Activated T-cell treated with anti-CD3 and anti-CD28 coated beads for 1 hour (primary cell): ENCODE measurements around the gene COL23A1.

Experiments
- DNase-seq: peaks from one replicate; pipeline ENCODE4 v3.0.0-alpha.2; 2020; ENCODE audit warnings: low read depth

The COL23A1 gene

DNA sequence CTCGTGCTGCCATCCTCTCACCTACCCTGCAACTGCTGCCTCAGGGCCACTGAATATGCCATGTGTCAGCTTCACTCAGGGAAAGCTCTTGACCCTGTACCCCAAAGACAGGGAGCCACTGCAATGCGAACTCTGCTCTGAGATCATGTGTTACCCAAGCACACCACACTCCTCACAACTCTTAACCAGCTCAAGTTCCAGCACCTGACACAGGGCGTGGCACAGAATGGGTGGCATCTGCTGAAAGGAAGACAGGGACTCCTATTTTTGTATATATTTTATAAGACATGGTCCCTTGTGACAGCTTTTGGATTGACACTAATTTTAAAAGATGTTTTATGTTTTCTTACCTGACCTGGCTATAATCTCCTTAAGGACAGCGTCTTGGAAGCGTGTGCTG, 368.3 kb downstream of the COL23A1 start:
- no peak for DNase-seq

DNA sequence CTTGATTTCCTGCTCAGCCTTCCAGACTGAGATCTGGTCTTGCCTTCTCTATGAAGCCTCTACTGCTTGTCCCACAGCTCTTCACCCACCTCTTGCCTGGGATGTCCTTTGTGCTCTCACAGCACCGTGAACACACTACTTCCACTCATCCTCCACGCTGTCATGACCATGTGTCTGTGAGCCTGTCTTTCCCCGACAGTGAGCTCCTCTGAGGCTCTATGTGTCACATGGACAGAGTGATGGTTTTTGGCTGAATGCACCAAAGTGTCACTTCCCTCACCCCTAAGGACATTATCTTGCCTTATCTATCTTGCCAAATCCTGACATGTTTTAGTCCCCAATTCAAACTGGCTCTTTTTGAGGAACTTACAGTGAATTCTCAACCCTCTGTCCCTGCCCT, 368.9 kb downstream of the COL23A1 start:
- DNase-seq, result no peak

DNA sequence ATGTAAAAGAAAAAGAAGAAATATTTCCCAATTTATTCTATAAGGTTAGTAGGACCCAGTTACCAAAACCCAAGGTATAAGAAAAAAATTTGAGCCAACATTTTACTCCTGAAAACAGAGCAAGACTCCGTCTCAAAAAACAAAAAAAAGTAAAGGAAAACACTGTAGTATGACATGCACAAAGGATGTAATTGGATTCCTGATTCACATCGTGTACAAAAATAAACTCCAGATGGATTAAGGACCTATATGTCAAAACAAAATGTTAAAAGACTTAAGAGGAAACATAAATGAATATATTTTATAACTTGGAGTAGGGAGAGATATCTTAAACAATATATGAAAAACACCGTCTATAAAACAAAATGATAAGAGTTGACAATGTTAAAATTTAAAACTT, 371.4 kb downstream of the COL23A1 start:
- no peak for DNase-seq

DNA sequence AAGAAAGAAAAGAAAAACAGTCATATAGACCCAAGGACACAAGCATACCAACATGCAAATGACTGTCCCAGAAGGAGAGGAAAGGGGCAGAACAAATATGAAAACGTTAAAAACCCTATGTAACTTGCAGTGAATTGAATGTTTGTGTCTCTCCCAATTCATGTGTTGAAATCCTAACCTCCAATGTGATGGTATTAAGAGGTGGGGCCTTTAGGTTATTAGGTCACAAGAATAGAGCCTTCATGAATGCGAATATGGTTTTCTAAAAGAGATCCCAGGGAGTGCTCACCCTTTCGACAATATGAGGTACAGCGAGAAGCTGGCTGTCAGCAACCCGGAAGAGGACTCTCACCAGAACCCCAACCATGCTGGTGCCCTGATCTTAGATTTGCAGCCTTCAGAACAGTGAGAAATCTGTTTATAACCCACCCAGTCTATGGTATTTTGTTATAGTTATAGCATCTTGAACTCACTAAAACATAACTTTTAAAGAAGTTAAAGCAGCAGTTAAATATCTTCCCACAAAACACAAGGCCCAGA, 371.9 kb downstream of the COL23A1 start:
- no peak for DNase-seq

DNA sequence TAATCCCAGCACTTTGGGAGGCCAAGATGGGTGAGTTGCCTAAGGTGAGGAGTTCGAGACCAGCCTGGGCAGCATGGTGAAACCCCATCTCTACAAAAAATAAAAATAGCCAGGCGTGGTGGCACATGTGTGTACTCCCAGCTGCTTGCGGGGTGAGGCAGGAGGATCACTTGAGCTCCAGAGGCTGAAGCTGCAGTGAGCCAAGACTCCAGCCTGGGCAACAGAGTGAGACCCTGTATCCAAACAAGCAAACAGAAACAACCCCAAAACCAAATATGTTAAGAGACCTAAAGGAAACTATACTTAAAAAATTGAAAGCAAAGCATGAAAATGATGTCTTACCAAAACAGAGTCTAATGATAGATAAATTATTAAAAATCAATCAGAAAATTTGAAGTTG, 373.4 kb downstream of the COL23A1 start:
- no peak for DNase-seq

DNA sequence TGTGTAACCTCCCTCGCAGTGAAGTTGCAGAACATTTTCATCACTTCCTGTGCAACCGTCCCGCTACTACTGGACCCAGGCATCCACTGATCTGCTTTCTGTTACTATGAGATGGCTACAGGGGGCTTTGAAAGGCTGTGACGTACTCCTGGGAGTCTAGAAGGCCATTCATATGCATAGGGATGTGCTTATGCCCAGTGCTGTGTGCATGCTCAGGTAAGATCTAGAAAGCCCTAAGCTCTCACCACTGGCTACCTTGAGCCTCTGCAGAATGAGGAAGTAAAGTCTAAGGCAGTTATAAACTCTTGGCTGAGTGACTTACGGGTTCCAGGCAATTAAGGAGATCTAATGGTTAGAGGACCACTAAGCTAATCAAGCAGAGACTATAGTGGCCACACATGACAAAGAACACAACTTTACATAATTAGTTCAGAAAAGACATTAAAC, 374.1 kb downstream of the COL23A1 start:
- no peak for DNase-seq

DNA sequence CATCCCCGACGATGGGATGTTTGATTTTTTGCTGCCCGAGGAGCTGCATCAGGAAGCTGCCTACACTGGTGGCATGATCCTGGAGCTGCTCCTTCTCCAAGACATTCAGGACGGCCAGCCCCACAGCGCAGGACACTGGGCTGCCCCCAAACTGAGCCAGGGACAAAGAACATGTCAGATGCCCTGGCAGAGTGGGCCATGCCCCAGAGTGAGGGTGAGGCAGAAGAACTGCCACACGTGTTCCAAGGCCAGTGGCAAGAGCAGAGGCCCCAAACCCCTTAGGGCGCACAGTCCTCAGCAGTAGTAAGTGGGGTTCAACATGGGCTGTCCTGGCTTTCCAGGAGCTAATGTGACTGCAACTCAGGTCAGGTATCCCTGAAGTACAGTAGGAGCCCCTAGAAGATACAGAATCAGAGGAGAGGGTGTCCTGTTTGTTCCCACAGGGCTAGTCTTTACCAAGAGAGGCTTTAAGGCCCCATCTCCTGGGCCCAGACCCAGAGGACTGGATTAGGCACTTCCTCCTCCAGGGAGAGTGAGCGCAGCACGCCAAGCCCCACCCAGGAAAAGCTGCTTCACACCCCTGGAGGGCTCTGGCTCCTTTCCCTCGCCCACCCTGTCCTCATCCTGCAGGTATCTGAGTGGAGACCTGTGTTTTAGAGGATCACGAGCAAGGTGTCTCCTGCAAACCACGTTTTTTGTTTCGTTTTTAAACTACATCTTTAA, 374.8 kb downstream of the COL23A1 start:
- no peak for DNase-seq

DNA sequence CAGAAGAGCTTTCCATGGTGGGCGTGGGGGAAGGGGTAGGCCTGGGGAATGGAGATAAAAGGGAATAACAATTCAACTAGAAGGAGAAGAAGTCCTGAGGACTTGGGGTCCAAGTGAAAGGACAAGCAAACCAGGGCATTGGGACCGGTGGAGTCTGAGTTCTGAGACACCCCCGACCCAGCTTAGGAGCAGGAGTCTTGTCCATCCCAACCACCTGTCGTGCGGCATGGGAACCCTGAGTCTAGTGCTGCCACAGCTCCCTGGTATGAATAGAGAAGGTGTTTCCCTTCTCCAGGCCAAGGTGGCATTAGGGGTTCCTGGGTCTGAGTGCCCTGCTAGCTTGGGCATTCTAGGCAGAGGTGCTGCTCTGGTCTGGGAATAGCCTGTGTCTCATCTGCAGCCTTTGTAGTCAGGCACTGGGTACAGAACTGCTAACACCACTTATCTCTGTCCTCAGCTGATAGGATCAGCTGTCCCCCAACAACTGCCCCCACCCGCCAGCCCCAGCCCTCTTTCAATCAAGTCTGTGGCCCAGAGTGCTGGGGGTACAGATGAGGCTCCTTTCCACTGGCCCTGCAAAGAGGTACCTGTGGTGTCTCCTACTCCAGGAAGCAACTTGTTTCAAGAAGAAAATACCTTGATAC, 375.9 kb downstream of the COL23A1 start:
- DNase-seq, result no peak

DNA sequence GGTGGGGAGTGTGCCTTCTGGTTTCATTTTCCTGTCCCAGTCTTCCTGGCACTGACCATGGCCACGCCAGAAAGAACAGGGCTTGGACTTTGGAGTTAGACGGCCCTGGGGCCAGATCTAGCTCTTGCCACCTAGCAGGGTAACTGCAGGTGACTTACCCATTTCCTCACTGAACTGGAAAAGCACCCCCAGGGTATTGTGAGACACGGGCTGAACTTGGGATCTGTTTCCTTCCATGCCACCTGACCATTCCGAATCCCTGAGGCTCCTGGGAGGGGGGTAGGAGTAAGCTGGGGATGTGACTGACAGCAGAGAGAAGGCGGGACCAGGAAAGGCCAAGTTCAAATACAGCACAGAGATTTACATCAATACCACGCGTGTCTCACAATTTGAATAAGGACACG, 376.4 kb downstream of the COL23A1 start:
- DNase-seq, result no peak

DNA sequence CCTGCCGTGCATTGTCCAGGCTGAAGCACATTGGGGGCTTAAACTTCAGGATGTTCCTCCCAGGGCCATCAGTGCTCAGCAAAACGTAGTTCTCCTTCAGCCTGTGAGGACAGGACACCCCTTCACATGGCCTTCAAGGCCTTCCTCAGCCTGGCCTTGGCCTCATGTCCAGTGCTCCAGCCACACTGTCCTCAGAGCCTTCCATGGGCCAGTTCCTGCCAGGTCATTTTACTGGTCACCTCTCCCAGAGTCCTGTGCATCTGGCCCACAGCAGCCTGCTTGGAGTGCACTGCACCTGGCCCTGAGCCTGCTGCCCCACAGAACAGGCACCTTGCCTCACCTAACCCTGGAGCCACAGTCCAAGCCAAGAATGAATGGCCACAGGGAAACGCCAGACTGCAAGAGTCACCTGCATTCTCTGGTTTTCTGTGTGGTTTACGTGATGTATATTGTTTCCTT, 377.2 kb downstream of the COL23A1 start:
- no peak for DNase-seq

DNA sequence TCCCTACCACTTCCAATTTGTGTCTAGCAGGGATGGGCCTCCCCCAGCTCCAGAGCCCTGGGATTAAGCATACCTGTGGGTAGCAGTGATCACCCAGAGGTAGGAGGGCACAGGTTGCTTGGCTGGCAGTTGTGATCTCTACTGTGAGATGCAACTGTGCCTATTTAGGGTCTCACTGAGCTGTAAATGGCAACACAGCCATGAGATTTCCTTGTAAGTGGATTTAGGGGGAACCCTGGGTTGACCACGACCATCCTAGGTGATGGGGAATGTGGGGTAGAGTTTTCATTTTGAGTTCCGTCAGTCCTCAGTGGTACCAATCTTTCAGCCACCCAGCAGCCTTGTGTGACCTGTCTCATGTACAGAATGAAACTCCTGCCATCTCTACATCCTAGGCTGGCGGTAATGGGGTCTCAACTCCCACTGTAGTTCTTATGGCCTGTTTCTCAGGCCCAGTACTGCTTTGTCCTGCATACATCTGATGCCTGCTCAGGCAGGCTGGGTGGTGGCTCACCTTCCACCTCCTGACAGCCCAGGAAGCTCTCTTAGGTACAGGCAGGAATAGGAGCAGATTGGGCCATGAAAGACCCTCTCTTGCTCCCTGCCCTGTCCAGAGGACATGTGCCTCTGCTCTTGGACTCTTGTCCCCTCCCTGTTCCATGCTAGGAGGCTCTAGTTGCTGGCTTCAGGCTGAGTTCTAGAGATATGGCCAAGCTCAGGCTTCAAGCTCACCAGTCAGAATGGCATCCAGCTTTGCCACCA, 377.8 kb downstream of the COL23A1 start:
- no peak for DNase-seq

DNA sequence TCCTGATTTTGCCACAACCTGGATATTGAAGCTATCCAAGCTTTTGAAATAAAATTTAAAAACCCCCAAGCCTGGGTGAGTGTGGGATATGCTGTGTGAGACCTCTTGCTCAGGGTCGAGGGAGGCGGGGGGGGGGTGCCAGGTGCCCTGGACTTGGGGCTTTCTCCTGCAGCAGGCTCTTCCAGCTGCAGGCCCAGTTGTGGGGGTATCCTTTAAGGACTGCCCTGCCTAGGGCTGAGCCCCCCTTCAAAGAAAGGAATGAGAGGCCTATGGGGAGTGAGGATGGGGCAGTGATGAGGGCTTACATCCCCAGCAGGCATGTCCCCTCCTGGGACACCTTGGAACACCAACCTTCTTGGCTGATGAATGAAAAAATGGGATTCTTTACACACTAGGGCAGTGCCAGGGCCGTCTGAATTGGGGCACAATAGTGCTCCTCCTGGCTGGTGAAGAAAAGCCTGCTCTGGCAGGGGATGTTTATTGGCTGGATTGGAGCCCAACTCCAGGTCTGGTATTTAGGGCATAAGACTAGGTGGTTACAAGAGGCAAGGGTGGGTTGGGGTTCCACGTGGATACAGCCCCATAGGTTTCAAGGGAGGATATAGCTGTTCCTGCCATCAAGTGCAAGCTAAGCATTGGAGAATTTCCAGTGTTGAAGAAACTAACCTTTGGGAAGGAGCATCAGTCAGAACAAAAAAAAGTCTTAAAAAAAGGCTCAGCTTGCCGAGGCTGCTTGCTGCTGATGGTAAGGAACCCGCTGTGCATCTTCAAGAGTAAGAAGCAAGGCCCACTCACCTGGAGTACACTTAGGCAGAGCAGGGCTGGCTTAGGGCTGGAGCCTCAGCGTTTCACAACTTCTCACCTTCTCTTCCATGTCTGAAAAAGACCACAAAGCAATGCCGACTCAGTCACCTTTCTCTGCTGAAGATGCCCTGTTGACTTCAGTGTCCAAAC, 378.8 kb downstream of the COL23A1 start:
- no peak for DNase-seq

DNA sequence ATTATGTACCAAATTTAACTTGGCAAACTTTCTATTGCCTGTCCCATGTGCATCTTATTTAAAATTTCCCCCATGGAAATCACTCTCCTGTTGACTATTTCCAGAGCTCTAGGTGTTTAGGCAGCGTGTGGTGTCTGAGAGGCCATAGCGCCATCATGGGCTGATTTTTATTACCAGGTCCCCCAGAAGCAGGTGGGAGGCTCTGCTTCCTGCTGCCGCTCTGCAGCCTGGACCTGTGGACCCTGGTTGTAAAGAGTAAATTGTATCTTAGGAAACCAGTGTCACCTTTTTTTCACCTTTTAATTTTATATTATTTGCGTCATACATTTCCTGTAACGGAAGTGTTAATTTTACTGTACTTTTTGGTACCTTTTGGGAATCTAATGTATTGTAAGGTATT, 379.5 kb downstream of the COL23A1 start:
- no peak for DNase-seq

DNA sequence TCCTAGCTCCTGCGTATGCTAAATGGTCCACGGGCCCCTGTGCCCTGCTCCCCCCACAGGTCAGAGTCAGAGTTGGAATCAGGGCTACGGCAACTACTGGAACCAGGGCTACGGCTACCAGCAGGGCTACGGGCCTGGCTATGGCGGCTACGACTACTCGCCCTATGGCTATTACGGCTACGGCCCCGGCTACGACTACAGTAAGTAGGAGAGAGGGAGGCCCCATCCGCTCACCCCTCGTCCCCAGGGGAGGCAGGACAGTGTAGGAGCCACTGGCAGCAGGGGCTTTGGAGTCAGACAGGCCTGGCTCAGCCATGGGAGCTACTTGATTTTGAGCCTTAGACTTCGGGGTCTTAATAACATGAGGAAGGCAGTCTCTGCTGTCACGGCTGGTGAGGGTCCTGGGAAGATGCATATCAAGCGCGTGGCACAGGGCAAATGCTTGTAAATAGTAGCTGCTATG, 380.1 kb downstream of the COL23A1 start:
- no peak for DNase-seq

DNA sequence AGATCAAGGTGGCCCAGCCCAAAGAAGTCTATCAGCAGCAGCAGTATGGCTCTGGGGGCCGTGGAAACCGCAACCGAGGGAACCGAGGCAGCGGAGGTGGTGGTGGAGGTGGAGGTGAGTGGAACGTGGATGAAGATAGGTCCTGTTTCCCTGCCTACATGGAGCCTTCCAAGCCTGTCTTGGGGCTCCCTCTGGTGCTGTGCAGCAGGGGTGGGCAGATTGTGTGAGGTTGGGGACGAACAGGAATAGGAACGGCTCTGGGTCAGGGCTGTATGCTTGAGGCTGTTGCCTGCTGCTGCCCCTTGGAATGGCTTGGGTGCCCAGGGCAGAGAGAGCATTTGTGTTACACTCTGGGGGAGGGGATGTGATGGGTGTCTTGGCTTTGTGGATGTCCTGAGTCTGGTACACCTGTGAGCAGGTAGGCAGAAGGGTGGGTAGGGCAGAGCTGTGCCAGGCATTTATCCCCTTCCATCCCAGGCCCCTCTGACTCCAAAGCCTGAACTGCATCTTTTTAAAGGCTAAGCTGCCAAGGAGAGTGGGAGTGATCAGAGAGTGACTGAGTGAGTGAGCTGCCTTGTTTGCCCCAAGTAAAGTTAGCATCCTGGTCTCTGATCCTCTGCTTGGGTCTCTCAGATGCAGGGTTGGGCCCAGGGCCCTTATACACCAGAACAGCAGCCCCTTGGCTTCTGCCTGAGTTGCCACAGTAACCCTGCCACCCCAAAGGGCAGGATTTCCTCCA, 380.7 kb downstream of the COL23A1 start:
- no peak for DNase-seq

DNA sequence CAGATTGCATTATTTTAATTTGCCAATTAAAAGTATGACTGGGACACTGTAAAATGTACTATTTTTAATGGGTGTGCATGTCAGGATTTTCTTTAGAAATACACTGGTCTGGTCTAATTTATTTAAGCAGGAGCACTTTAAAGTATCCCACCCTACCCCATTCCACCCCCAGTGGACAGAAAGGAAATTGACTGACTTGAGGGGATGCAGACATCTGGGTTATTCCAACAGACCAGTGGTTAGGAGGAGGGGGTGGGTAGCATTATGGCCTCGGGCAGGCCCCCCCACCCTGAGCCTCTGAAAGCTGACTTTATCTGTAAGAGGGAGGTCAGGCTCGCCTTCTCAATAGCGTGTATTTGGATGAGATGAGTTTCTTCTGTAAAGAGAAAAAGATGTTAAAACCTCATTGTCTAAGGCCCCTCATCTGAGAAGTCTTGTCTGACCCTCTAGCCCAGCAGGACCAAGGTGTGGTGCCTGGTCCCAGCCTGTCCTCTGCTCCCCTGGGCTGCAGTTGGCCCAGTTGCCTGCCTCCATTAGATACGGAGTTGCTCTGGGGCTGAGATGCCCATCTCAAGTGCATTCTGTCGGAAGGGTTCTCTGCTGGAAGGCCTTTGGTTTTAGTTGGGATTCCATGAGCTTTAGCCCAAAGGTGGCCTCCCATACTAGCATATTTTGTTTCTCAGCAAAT, 381.5 kb downstream of the COL23A1 start:
- no peak for DNase-seq

DNA sequence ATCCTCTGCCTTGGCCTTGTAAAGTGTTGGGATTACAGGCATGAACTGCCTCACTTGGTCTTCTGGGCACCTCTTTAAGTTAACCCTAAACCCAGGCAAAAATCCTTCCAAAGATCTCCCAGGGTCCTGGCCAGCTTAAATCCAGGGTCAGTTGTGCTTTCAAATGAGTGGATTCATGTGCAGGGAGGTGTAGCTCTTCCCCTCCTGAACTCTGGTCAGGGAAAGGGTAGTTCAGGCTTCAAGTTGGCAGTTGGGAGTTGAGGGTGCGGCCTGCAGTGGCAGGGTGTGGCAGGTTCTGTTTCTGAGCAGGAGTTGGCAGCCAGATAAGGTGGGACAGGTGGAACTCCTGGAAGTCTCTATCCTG, 382.3 kb downstream of the COL23A1 start:
- DNase-seq, result no peak

DNA sequence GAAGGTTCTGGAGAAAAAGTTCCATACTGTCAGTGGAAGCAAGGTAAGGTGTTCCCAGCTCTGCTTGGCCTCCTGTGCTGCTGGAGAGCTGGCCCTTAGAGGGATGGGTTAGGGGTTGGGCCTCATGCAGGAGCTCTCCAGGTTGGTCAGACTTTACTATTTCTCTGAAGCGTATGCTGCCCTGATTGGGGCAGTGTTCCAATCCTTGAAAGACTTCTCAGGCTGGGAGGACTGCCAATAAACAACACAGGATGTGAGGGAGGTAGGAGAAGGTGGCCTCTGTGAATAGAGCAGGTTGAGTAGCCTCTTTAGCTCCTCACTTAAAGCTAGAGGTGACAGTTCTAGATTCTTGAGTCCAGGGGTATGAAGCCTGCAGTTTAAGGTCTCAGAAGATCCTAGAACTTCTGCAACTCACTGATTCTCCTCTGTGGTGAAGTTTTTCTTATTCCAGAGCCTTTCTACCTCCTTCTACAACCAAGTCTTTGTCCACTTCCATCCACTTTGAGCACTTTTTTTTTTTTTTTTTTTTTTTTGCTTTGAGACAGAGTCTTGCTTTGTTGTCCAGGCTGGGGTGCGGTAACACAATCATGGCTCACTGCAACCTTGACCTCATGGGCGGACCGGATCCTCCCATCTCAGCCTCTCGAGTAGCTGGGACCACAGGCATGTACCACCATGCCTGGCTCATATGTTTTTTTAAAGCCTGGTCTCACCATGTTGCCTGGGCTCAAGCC, 382.8 kb downstream of the COL23A1 start:
- no peak for DNase-seq
